A549 treated with Mapracorat at 1 μM for 4 hours (cell line): ENCODE measurements around the gene RFX4. TPM values are rescaled to one million over a fixed set of nuclear protein-coding genes. Genes with fewer than 3 reads are reported as not detected.

Experiments
- total RNA-seq: library from RNA; stranded (reverse); fragments of 200-300 nt; extraction: Qiagen RNA extraction; gene quantifications from 5 replicates; pipeline ENCODE4 v1.2.3, GENCODE V29; 2022

Gene RFX4
- total RNA-seq = not detected in 5 replicates

GRCh38 chr12:106582641-106583230 is at the start of gene RFX4:
Gene RFX4, plus strand, starts transcription at chr12:106583004. Its CDS starts 317 bp downstream, at chr12:106583321.

GRCh38 chr12:106774005-106774807 is 191.4 kb downstream of the RFX4 start, which contains the start of gene RIC8B:
Gene RIC8B, plus strand, starts transcription at chr12:106774682. Its CDS starts 64 bp downstream, at chr12:106774746.

Other genes starting within 250 kb of the RFX4 start
- gene POLR3B, start 225.3 kb upstream of the RFX4 start, total RNA-seq = 4.9 to 5.6 TPM (median 5.0 TPM) in 5 replicates
- 7.9 to 11.0 TPM (median 8.8 TPM) in 5 replicates for gene RIC8B, start 191.7 kb downstream of the RFX4 start, total RNA-seq